SHP77 treated with DMSO at 0.1 percent for 48 hours (cell line): Measurements from ENCODE around the gene FBXW9.
"Not testable (repeated sequence)": the region's sequence is repeated elsewhere in the genome, so short reads cannot be mapped to it uniquely, and the experiment has no call there.

Experiments
- DNase-seq: peaks from one replicate; lab custom pipeline; 2025; lab: John Stamatoyannopoulos, UW

The FBXW9 gene

DNA sequence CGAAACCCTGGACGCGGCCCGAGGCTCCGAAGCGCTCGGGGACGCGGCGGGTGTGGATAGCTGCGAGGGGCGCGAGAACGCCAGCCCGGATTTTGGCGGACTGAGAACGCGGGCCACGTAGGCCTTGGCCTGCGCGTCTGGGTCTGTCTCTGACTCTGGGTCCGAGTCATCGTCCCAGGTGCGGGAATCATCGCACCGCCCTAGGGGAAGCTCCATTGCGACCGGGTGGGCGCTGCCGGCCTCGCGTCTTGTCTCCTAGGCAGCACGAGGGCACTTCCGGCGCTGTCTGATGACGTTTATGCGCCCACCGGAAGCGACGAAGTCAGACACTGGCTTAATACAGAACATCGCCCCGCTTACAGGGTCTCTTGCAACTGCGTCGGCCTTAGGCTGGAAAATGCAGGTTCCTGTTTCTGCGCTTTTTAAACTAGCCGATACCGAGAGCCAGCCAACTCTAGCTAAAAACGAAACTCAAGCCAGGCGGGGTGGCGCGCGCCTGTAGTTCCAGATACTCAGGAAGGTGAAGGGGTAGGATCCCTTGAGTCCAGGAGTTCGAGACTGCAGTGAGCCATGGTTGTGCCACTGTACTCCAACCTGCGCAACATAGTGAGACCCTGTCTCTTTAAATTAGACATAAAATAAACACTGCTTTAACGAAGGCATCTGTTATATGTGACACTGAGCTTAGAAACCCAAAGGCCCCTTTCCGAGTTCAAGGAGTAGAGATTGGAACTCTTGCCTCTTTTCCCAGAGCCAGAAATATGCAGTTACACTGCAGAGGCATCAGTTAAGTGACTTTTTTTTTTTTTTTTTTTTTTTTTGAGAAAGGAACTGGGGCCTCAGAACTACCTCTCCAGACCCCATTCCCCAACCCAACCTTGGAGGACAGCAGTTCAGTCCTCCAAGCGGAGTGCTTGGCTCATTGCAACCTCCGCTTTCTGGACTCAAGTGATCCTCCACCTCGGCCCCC, at the start of gene FBXW9:
FBXW9 (minus strand) TSS at position 266 of the 970 bp plus-strand sequence; CDS start at position 216, 50 bp downstream.
- DNase-seq: peak; percentile 70

DNA sequence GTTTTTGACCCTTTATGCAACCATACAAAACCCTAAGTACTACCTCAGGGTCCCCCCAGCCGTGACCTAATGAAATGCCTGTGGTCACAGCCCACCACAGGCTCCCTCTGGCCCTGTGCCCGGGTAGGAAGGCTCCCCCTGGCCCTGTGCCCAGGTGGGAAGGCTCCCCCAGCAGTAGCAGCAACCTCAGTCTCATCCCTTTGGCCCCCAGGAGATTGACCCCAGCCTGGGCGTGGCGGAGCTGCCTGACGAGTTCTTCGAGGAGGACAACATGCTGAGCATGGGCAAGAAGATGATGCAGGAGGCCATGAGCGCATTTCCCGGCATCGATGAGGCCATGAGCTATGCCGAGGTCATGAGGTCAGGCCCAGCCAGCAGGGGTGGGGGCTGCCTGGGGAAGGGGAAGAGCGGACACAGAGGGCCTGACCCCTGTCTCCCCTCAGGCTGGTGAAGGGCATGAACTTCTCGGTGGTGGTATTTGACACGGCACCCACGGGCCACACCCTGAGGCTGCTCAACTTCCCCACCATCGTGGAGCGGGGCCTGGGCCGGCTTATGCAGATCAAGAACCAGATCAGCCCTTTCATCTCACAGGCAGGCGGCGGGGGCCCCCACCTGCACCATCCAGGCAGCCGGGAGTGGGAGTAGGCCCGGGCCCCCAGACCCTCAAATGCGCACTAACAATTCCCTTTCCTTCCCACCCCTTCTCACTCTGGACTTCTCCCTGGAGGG, 48.9 kb upstream of the FBXW9 start:
- no peak for DNase-seq

DNA sequence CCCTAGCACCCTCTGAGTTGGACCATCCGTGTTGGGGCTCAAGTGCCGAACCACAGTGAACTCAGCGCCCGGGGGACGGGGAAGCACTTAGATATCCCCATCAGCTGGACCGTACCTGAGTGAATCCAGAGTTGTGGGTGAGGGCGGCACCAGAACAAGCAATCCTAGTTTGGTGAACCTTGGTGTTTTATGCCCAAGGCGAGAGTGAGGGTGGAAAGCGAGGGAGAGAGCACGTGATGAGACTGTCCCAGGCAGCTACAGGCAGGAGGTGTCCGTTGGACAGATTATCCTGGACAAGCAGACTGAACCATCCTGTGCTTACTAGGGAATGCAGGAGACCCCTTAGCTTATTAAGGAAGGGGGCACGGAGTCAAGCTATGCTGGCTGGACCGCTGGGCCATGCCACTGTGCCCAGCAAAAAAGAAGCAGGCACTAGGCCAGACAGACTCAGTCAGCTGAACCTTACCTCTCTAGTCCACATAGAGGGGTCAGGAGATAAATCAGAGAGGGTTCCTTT, 41.5 kb upstream of the FBXW9 start:
- no peak for DNase-seq

- peak; percentile 100 for DNase-seq
These were observed 40.8 kb upstream of the FBXW9 start, which contains the start of gene GET3 for GRCh38 chr19:12736995-12737834. GET3 (plus strand) TSS chr19:12737497; CDS start chr19:12737506, 9 bp downstream.

DNA sequence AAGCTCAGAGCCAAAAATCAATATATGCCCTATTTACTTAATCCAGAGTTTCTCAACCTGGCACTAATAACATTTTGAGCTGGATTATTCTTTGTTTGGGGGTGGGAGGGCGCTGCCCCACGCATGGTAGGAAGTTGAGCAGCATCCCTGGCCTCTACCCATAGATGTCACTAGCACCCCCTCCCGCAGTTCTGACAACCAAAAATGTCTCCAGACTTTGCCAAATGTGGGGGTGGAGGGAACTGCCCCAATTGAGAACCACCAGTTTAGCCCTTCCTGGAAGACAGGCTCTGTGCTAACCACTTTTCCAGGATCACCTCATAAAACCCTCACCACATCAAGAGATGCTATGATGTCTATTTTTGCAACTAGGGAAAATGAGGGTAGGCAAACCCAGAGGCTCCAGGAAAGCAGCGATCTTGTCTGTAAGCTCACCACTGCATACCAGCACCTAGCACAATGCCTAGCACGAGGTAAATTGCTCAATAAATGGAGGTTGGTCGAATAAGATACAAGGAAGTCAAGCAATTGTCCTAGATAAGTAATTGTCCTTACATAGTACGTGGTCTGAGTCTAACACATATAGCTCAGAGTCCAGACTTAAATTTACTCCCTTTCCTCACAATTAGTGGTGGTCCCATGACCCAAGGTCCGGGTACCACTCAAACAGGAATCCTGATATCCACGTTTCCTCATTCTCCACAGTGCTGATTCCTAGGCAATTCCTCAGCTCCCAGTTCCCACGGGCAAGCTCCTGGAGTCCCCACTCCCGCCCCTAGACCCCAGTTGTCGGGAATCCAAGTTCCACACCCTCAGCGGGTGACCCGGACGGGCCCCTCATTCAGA, 37.2 kb upstream of the FBXW9 start:
- DNase-seq: no peak

GRCh38 chr19:12731337-12731736, 34.9 kb upstream of the FBXW9 start:
- no peak for DNase-seq

DNA sequence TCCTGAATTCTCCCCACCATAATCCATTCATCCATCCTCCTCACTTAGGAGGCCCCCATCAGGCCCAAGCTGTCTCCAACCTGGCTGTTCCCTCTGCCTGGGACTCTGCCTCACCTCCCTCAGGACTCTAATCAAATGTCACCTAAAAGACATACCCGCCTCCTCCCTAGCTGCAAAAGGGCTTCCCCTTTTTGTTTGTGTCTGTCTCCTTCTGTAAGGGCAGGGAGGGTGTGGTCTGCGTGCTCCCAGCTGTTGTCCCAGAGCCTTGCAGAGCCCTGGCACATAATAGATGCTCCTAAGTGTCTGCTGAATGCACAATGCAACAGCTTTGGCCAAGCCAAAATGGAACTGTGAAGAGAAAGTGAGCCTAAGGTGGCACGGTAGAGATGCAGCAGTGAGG, 33.6 kb upstream of the FBXW9 start:
- DNase-seq: no peak

- DNase-seq: no peak
These were observed 31.5 kb upstream of the FBXW9 start for GRCh38 chr19:12727745-12728433.

DNA sequence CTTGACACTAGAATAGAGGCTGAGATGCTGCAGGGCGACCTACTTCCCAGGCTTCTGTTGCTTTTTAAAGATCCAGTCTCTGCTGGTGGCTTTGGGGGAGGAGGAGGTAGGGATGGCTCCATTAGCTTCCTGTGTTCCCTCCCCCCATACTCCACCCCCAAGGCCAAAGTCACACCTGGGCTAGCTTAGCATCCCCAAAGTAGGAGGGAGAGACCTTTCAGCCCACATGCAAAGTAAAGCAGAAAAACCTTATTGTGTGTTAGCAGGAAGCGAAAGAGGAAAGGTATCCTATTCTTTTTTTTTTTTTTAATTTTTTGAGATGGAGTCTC, 30.5 kb upstream of the FBXW9 start:
- no peak for DNase-seq

DNA sequence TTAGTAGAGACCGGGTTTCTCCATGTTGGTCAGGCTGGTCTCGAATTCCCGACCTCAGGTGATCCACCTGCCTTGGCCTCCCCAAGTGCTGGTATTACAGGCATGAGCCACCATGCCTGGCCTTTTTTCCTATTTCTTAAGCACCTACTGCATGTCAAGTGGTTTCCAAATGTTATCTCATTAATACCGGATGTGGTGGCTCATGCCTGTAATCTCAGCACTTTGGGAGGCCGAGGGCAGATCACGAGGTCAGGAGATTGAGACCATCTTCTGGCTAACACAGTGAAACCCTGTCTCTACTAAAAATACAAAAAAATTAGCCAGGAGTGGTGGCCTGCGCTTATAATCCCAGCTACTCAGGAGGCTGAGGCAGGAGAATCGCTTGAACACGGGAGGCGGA, 29.2 kb upstream of the FBXW9 start:
- not testable (repeated sequence) for DNase-seq

DNA sequence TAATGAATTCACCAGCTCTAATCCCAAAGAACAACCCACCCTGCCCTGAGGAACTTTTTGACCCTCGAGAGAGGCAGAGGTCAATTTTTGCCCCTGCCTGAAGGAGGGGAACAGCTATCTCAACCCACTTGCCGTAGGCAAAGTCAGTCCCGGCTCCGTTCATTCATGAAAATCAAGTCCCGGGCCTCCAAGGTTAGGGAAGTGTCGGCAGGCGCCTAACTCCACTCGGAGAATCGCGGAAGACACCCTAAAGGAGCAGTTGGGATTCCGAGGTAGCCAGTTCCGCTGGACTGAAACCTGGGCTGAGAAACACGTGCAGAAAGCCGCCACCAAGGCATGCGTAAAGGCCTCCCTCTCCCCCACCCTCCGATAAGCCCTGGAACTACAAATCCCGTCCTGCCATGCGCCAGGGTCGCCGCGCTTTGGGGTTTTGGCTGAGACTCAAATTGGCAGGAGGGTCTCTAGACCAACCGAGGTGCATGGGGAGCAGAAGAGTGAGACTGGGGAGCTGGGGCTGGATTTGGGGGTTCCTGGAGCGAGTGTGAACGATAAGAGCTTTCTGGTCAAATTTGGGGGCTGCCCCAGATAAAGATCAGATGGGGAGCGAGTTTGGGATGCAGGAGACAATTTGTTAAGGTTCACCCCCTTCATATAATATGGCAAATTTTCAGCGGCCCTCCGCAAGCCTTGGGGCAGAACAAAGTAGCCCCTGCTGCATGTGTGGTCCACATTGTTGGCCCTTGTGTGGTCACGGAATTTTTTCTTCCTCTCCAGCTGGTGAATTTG, 27.4 kb upstream of the FBXW9 start, which contains the start of gene TNPO2:
TNPO2 (minus strand) TSS at position 292 of the 786 bp plus-strand sequence. CDS start 2,955 bp downstream, outside the sequence.
- DNase-seq: peak; percentile 54

DNA sequence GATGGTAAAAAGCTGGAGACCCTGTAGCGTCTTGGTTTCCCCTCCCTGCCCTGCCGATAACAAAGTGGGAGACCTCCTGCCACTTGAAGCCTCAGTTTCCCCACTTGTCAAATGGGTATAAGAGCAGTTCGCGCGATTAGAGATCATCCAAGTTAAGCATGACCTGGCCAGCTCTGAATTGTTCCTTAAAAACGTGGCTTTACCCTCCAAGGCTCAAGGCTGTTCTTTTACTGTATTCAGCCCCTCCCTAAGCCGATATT, 26.9 kb upstream of the FBXW9 start:
- no peak for DNase-seq

- peak; percentile 93 for DNase-seq
These were observed 26.3 kb upstream of the FBXW9 start for GRCh38 chr19:12722566-12723380.

DNA sequence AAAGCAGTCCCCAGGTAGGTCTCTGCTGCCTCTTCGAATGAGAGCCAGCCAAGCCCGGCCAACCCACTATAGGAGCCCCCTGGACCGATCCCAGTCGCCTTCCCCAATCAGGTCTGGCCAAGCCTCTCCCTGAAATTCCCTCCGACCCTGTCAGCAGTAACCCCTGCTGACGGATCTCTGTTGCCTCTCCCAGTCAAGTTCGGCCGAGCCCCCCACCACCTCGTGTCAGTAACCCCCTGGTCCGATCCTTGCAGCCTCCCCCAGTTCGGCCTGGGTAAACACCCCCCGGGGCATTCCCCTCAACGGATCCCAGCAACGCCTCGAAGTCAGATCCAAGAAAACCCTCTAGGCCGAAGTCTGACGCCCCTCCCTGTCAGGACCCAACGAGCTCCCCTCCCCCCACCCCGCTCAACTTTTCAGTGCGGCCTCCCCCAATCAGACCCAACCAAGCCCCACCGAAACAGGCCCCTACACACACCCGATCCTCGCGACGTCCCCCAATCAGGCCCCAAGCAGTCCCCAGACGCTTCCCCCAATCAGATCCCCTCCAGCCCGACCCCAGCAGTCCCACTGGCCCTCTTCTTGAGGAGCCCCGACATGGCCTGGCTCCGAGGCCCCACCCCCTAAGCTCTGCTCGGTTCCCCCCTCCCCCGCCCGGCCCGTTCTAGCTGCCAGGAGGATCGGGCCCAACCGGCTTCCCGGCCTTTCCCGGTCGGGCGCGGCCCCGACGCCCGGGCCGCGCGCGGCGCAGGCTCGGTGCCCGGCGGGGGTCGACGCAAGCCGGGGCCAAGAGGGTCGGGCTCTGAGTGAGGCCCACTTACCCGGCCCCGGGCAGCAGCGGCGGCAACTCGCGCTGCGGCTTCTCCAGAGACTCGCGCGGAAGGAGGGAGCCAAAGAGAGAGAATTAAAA, 25.5 kb upstream of the FBXW9 start:
- DNase-seq: no peak

- DNase-seq: no peak
These were observed 24.6 kb upstream of the FBXW9 start for GRCh38 chr19:12720851-12721655.

- no peak for DNase-seq
These were observed 23.9 kb upstream of the FBXW9 start for GRCh38 chr19:12720296-12720695.

- DNase-seq: no peak
These were observed 19.5 kb upstream of the FBXW9 start for GRCh38 chr19:12715929-12716328.
